ENCODE results near the gene ATM.
"Not testable (repeated sequence)": the region's sequence is repeated elsewhere in the genome, so short reads cannot be mapped to it uniquely, and the experiment has no call there.

Gene ATM

DNA sequence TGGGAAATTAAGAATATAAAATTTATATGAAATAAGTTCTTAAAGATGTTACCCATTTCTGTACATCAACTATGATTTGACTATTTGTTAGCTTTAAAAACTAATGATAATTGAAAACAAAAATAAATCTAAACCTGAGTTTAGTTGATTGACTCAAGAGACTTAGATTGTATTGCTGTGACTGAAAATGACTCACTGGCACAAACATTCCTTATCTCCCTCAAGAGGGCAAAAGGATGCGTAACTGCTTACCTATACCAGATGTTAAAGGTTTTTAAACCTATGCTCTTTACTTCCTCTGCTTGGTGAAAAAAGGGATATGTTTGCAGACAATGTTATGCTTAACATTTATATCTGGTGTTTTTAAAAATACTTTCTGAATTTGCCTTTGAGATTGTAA lies 30.3 kb downstream of the ATM start (continued):
- TF ChIP-seq, protein P1, sequence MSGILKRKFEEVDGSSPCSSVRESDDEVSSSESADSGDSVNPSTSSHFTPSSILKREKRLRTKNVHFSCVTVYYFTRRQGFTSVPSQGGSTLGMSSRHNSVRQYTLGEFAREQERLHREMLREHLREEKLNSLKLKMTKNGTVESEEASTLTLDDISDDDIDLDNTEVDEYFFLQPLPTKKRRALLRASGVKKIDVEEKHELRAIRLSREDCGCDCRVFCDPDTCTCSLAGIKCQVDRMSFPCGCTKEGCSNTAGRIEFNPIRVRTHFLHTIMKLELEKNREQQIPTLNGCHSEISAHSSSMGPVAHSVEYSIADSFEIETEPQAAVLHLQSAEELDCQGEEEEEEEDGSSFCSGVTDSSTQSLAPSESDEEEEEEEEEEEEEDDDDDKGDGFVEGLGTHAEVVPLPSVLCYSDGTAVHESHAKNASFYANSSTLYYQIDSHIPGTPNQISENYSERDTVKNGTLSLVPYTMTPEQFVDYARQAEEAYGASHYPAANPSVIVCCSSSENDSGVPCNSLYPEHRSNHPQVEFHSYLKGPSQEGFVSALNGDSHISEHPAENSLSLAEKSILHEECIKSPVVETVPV (CRISPR knock-in tag; IDR thresholded peaks at IDR 0.05), result no peak

- no peak for ATAC-seq
- TF ChIP-seq CREB5 (CRISPR knock-in tag; IDR thresholded peaks at IDR 0.05; ENCODE audit: low read depth) (no peak), TCF4 (CRISPR knock-in tag; IDR thresholded peaks at IDR 0.05; ENCODE audit: borderline replicate concordance) (no peak), RARB (CRISPR knock-in tag; IDR thresholded peaks at IDR 0.05) (no peak), SNAI2 (CRISPR knock-in tag; IDR thresholded peaks at IDR 0.05) (no peak), ZC3H10 (CRISPR knock-in tag; IDR thresholded peaks at IDR 0.05) (no peak), BACH2 (CRISPR knock-in tag; IDR thresholded peaks at IDR 0.05; ENCODE audit: borderline replicate concordance) (no peak), CSDC2 (CRISPR knock-in tag; IDR thresholded peaks at IDR 0.05) (no peak), GLIS3 (CRISPR knock-in tag; IDR thresholded peaks at IDR 0.05) (no peak), PATZ1 (CRISPR knock-in tag; IDR thresholded peaks at IDR 0.05; ENCODE audit: borderline replicate concordance) (no peak), ISL1 (CRISPR knock-in tag; IDR thresholded peaks at IDR 0.05) (no peak), PPARA (CRISPR knock-in tag; IDR thresholded peaks at IDR 0.05; ENCODE audit: borderline replicate concordance) (no peak), ZNF565 (CRISPR knock-in tag; conservative IDR thresholded peaks at IDR 0.05; ENCODE audit: low read depth) (no peak), ESRRG (CRISPR knock-in tag; IDR thresholded peaks at IDR 0.05) (no peak), POU6F1 (CRISPR knock-in tag; IDR thresholded peaks at IDR 0.05; ENCODE audit: borderline replicate concordance, low read depth) (no peak), ZFP3 (CRISPR knock-in tag; IDR thresholded peaks at IDR 0.05) (no peak), ZNF70 (CRISPR knock-in tag; IDR thresholded peaks at IDR 0.05) (no peak), TOX (CRISPR knock-in tag; IDR thresholded peaks at IDR 0.05; ENCODE audit: borderline replicate concordance) (no peak)
Observed at GRCh38 chr11:108269583-108269982, 46.7 kb downstream of the ATM start.

GRCh38 chr11:108276985-108277616 lies 54.2 kb downstream of the ATM start:
- not testable (repeated sequence) for ATAC-seq

DNA sequence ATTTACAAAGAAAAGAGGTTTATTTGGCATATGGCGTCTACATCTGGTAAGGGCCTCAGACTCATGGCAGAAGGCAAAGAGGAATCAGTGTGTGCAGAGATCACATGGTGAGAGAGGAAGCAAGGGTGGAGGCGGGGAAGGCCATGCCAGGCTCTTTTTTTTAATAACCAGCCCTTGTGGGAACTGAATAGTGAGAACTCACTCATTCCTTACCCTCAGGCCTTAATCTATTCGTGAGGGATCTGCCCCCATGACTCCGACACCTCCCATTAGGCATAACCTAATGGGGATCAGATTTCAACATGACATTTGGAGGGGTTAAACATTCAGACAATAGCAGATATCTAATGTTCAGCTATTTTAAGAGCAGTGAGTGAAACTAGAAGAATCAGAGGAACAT lies 55.7 kb downstream of the ATM start:
- ATAC-seq, result no peak
- TF ChIP-seq PATZ1 (CRISPR knock-in tag; IDR thresholded peaks at IDR 0.05; ENCODE audit: borderline replicate concordance) (no peak), POU6F1 (CRISPR knock-in tag; IDR thresholded peaks at IDR 0.05; ENCODE audit: borderline replicate concordance, low read depth) (no peak), TSHZ2 (CRISPR knock-in tag; IDR thresholded peaks at IDR 0.05) (no peak), TOX (CRISPR knock-in tag; IDR thresholded peaks at IDR 0.05; ENCODE audit: borderline replicate concordance) (no peak), RARB (CRISPR knock-in tag; IDR thresholded peaks at IDR 0.05) (no peak), ZC3H10 (CRISPR knock-in tag; IDR thresholded peaks at IDR 0.05) (no peak), CREB5 (CRISPR knock-in tag; IDR thresholded peaks at IDR 0.05; ENCODE audit: low read depth) (no peak), PPARA (CRISPR knock-in tag; IDR thresholded peaks at IDR 0.05; ENCODE audit: borderline replicate concordance) (no peak), ZNF8 (CRISPR knock-in tag; IDR thresholded peaks at IDR 0.05) (no peak), CSDC2 (CRISPR knock-in tag; IDR thresholded peaks at IDR 0.05) (no peak), ZNF565 (CRISPR knock-in tag; conservative IDR thresholded peaks at IDR 0.05; ENCODE audit: low read depth) (no peak), OSR1 (CRISPR knock-in tag; IDR thresholded peaks at IDR 0.05) (no peak), ZNF70 (CRISPR knock-in tag; IDR thresholded peaks at IDR 0.05) (no peak)

Data from SK-N-SH treated with all-trans-retinoic acid at 6 μM for 48 hours (cell line).